OCI-LY7 (cell line): ENCODE data around the gene SLC16A11. TPM values are rescaled to one million over a fixed set of nuclear protein-coding genes. Genes with fewer than 3 reads are reported as not detected.
"Not testable (repeated sequence)": the region's sequence is repeated elsewhere in the genome, so short reads cannot be mapped to it uniquely, and the experiment has no call there.

ENCODE experiments used
- BruUV-seq: library from RNA; stranded (reverse); fragments of 400-500 nt; replicated peaks from 2 replicates; lab custom pipeline; 2021; lab: Mats Ljungman, UMichigan
- CTCF ChIA-PET: fragments of 300-600 bp; sonication (Branson Sonifier 250); formaldehyde crosslinking; loops from one replicate; lab custom pipeline; 2022; ENCODE audit warnings: antibody characterized with exemption; ENCODE audit not compliant: unreplicated experiment; lab: Charles Lee
- POLR2A ChIA-PET: fragments of 300-600 bp; sonication (Branson Sonifier 250); formaldehyde crosslinking; loops from one replicate; lab custom pipeline; 2022; ENCODE audit warnings: antibody characterized with exemption; lab: Charles Lee
- DNase-seq: peaks from one replicate; pipeline ENCODE4 v3.0.0-alpha.2; 2015; ENCODE audit warnings: low spot score
- H2AFZ ChIP-seq: fragments of 200-600 bp; sonication (generic), shearing (Covaris generic); 2 replicates; pipeline ENCODE4 v1.6.1; 2014; ENCODE audit warnings: mild to moderate bottlenecking, antibody characterized with exemption, low read length, moderate library complexity
- H3K27ac ChIP-seq: fragments of 200-600 bp; sonication (generic); 2 replicates; pipeline ENCODE4 v1.5.1; 2014; ENCODE audit warnings: mixed run types, low read depth, mild to moderate bottlenecking, moderate library complexity, low read length, inconsistent platforms; ENCODE audit not compliant: poor library complexity, severe bottlenecking
- H3K36me3 ChIP-seq: fragments of 200-600 bp; sonication (generic); 2 replicates; pipeline ENCODE4 v1.6.1; 2014; ENCODE audit warnings: mild to moderate bottlenecking, antibody characterized with exemption, low read length, moderate library complexity, mixed read lengths; ENCODE audit not compliant: insufficient read depth
- H3K4me1 ChIP-seq: fragments of 200-600 bp; sonication (generic); 2 replicates; pipeline ENCODE4 v1.5.1; 2014; ENCODE audit warnings: mild to moderate bottlenecking, low read length; ENCODE audit not compliant: insufficient read depth, poor library complexity, severe bottlenecking
- H3K4me2 ChIP-seq: fragments of 200-600 bp; sonication (generic); 2 replicates; pipeline ENCODE4 v1.6.1; 2014; ENCODE audit warnings: mild to moderate bottlenecking, low read length
- H3K4me3 ChIP-seq: fragments of 200-600 bp; sonication (generic); 2 replicates; pipeline ENCODE4 v1.5.1; 2014; ENCODE audit warnings: mild to moderate bottlenecking, low read depth, low read length; ENCODE audit not compliant: poor library complexity, severe bottlenecking
- H3K79me2 ChIP-seq: fragments of 200-600 bp; sonication (generic); 2 replicates; pipeline ENCODE4 v1.6.1; 2016; ENCODE audit warnings: low read depth, mild to moderate bottlenecking, low read length, moderate library complexity, mixed read lengths; ENCODE audit not compliant: insufficient read depth
- H3K9me2 ChIP-seq: fragments of 200-600 bp; sonication (generic); 2 replicates; pipeline ENCODE4 v1.6.1; 2016; ENCODE audit warnings: mild to moderate bottlenecking, low read length, mixed read lengths; ENCODE audit not compliant: insufficient read depth
- H3K9me3 ChIP-seq: fragments of 200-600 bp; sonication (generic); 2 replicates; pipeline ENCODE4 v1.6.1; 2014; ENCODE audit warnings: mild to moderate bottlenecking, mixed run types, low read length, mixed read lengths
- H4K20me1 ChIP-seq: fragments of 200-600 bp; sonication (generic); 2 replicates; pipeline ENCODE4 v1.6.1; 2014; ENCODE audit warnings: mild to moderate bottlenecking, antibody characterized with exemption, low read length, moderate library complexity, mixed read lengths; ENCODE audit not compliant: insufficient read depth
- CTCF ChIP-seq: fragments of 200-600 bp; sonication (generic); conservative IDR thresholded peaks from 2 replicates; pipeline ENCODE4 v1.5.1; 2014; ENCODE audit warnings: mild to moderate bottlenecking, antibody characterized with exemption, low read length, moderate library complexity, mixed read lengths
- EZH2phosphoT487 ChIP-seq: fragments of 200-600 bp; sonication (generic); IDR thresholded peaks from 2 replicates; pipeline ENCODE4 v1.6.1; 2018; ENCODE audit warnings: low read depth, borderline replicate concordance, mild to moderate bottlenecking, mixed run types, antibody characterized with exemption, low read length, moderate library complexity, mixed read lengths
- intact Hi-C: fragments of 100-400 bp; cut with micrococcal nuclease; formaldehyde crosslinking; loops from one replicate; pipeline ENCODE4 v1.10.0; 2022; ENCODE audit not compliant: unreplicated experiment
- total RNA-seq, 2 experiments: library from RNA; depleted of rRNA in 1 of 2; stranded (reverse); fragments of >200 nt in 1 of 2; shearing (Covaris generic) in 1 of 2; gene quantifications; 2 replicates each; pipeline ENCODE4 v1.2.3, GENCODE V29; 2014 to 2022

The SLC16A11 gene
- total RNA-seq, 2 experiments from 2014 or later: not detected

- intact Hi-C loops: loop anchor here (5.0 kb wide), 1 partner anchor 248 kb away; no protein-coding TSS in a partner anchor
- H3K27ac ChIP-seq: no peak overlapping the region
- POLR2A ChIA-PET: no interaction called here
- CTCF ChIA-PET: interaction anchor here (0.5 kb wide), 1 partner anchor 144 kb away, joined by 4 read pairs; no protein-coding TSS in a partner anchor
- no peaks in the 10 kb centered on the region for H3K79me2 ChIP-seq
- no peaks in the 10 kb centered on the region for H3K36me3 ChIP-seq
- no TSS peak for BruUV-seq
- H3K9me2 ChIP-seq: no peaks in the 10 kb centered on the region
- H4K20me1 ChIP-seq: no peaks in the 10 kb centered on the region
- no peak overlapping the region for H3K4me2 ChIP-seq
- no peak for DNase-seq
- no peaks in the 10 kb centered on the region for H3K9me3 ChIP-seq
- TF ChIP-seq EZH2phosphoT487: no peak
- TF ChIP-seq CTCF: no peak
- H3K4me3 ChIP-seq: no peak overlapping the region
- no peak overlapping the region for H2AFZ ChIP-seq
- peaks cover 12% of the 10 kb centered on the region for H3K4me1 ChIP-seq
These were observed 5.1 kb upstream of the SLC16A11 start for GRCh38 chr17:7048968-7049367.

- Histone ChIP-seq H3K9me2 (no peaks in the 10 kb centered on the region), H3K4me2 (no peak overlapping the region), H4K20me1 (no peaks in the 10 kb centered on the region), H3K27ac (no peak overlapping the region), H2AFZ (no peak overlapping the region), H3K4me3 (no peak overlapping the region), H3K4me1 (peaks cover 19% of the 10 kb centered on the region), H3K36me3 (no peaks in the 10 kb centered on the region), H3K9me3 (no peaks in the 10 kb centered on the region), H3K79me2 (no peaks in the 10 kb centered on the region)
- intact Hi-C loops: loop anchor here (5.0 kb wide), 1 partner anchor 250 kb away; no protein-coding TSS in a partner anchor
- DNase-seq: no peak
- TF ChIP-seq EZH2phosphoT487 (no peak), CTCF (no peak)
- no TSS peak for BruUV-seq
- CTCF ChIA-PET: no interaction called here
- POLR2A ChIA-PET: no interaction called here
These were observed 3.7 kb upstream of the SLC16A11 start for GRCh38 chr17:7047566-7047965.

- peak overlapping the region; percentile 83 for H2AFZ ChIP-seq
- H3K4me1 ChIP-seq: peaks cover 19% of the 10 kb centered on the region
- POLR2A ChIA-PET: interaction anchor here (0.9 to 1.2 kb wide), 2 partner anchors 11 to 90 kb away, joined by 3 to 5 read pairs; partner anchors contain the start of gene SLC16A13
- not testable (repeated sequence) for H3K79me2 ChIP-seq, H3K36me3 ChIP-seq, H3K9me3 ChIP-seq, BruUV-seq, H3K9me2 ChIP-seq, H4K20me1 ChIP-seq, H3K27ac ChIP-seq
- H3K4me2 ChIP-seq: peak overlapping the region; percentile 62
- CTCF ChIA-PET: interaction anchor here (1.0 to 1.6 kb wide), 3 partner anchors 86 to 131 kb away, joined by 3 to 8 read pairs (median 4); no protein-coding TSS in a partner anchor
- intact Hi-C loops: loop anchor here (5.0 kb wide), 1 partner anchor 250 kb away; no protein-coding TSS in a partner anchor
- H3K4me3 ChIP-seq: peak overlapping the region; percentile 20
- DNase-seq: peak; percentile 52
These were observed 3.0 kb upstream of the SLC16A11 start for GRCh38 chr17:7046725-7047397.
